Measurements from ENCODE around the gene GRK5. TPM values are rescaled to one million over a fixed set of nuclear protein-coding genes. Genes with fewer than 3 reads are reported as not detected.

The GRK5 gene
- total RNA-seq, 1 donor from 2014 or later: 68.7 TPM

DNA sequence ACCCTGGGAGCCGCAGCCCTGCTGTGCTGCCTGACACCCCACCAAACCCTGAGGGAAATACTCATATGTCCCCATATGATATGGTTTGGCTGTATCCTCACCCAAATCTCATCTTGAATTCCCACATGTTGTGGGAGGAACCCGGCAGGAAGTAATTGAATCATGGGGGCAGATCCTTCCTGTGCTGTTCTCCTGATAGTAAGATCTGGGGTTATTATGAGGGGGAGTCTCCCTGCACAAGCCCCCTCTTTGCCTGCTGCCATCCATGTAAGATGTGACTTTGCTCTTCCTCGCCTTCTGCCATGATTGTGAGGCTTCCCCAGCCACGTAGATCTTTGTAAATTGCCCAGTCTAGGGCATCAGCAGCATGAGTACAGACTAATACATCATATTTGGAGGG lies 266.4 kb downstream of the GRK5 start:
- no peak overlapping the region for H3K4me3 ChIP-seq
- H3K27me3 ChIP-seq (ENCODE audit: low read depth): peaks cover 5% of the 10 kb centered on the region
- TF ChIP-seq, protein P1, sequence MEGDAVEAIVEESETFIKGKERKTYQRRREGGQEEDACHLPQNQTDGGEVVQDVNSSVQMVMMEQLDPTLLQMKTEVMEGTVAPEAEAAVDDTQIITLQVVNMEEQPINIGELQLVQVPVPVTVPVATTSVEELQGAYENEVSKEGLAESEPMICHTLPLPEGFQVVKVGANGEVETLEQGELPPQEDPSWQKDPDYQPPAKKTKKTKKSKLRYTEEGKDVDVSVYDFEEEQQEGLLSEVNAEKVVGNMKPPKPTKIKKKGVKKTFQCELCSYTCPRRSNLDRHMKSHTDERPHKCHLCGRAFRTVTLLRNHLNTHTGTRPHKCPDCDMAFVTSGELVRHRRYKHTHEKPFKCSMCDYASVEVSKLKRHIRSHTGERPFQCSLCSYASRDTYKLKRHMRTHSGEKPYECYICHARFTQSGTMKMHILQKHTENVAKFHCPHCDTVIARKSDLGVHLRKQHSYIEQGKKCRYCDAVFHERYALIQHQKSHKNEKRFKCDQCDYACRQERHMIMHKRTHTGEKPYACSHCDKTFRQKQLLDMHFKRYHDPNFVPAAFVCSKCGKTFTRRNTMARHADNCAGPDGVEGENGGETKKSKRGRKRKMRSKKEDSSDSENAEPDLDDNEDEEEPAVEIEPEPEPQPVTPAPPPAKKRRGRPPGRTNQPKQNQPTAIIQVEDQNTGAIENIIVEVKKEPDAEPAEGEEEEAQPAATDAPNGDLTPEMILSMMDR (IDR thresholded peaks at IDR 0.05): no peak
- peaks cover 4% of the 10 kb centered on the region for H3K4me1 ChIP-seq
- H3K9me3 ChIP-seq: no peaks in the 10 kb centered on the region
- no peak for ATAC-seq
- no peak overlapping the region for H3K27ac ChIP-seq
- no peak for DNase-seq
- intact Hi-C loops (cut with DNase I): no loop called here
- H3K36me3 ChIP-seq: no peaks in the 10 kb centered on the region

DNA sequence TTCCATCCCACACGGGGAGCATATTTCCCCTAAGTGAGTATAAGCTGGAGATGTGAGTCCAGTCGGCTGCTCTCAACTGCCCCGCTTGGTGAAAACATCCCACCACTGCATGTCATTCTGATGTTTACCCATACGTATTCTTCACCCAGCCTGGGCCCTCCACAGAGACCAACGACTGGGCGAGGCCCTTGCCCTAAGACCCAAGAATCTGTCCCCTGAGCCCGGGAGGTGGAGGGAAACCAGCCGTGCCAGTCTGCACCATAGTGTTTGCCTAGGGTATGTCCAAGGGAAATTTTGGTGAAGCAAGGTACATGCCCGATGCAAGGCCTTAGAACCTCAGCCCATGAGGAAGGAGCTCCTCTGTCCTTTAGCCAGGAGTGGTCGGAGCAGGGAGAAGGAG lies 267.2 kb downstream of the GRK5 start:
- Histone ChIP-seq H3K9me3 (no peaks in the 10 kb centered on the region), H3K27ac (no peak overlapping the region), H3K36me3 (no peaks in the 10 kb centered on the region), H3K27me3 (ENCODE audit: low read depth) (peaks cover 5% of the 10 kb centered on the region), H3K4me1 (peaks cover 4% of the 10 kb centered on the region), H3K4me3 (no peak overlapping the region)
- TF ChIP-seq, protein P1 (IDR thresholded peaks at IDR 0.05): no peak
- intact Hi-C loops (cut with DNase I): no loop called here
- DNase-seq (no peak), ATAC-seq (no peak)

DNA sequence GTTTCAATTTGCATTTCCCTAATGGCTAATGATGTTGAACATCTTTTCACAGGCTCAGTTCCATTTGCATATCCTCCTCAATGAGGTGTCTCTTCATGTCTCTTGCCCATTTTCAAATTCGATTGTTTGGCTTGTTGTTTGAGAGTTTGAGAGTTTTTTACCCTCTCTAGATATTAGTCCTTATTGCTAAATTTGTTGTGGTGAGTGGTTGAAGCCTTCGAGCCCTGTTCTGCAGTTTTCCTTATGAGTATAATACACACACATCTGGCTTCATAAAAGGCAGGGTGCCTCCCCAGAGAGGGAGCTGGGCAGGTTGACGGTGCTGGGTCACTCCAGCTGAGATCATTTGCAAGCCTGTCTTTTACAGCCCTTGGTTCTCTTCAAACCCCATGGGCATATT lies 270.1 kb downstream of the GRK5 start:
- H3K4me3 ChIP-seq: no peak overlapping the region
- intact Hi-C loops (cut with DNase I): no loop called here
- H3K9me3 ChIP-seq: no peaks in the 10 kb centered on the region
- H3K36me3 ChIP-seq: no peaks in the 10 kb centered on the region
- ATAC-seq: no peak
- no peak for DNase-seq
- H3K27me3 ChIP-seq (ENCODE audit: low read depth): peaks cover 13% of the 10 kb centered on the region
- H3K4me1 ChIP-seq: peaks cover 4% of the 10 kb centered on the region
- H3K27ac ChIP-seq: no peak overlapping the region
- TF ChIP-seq, protein P1 (IDR thresholded peaks at IDR 0.05): no peak

DNA sequence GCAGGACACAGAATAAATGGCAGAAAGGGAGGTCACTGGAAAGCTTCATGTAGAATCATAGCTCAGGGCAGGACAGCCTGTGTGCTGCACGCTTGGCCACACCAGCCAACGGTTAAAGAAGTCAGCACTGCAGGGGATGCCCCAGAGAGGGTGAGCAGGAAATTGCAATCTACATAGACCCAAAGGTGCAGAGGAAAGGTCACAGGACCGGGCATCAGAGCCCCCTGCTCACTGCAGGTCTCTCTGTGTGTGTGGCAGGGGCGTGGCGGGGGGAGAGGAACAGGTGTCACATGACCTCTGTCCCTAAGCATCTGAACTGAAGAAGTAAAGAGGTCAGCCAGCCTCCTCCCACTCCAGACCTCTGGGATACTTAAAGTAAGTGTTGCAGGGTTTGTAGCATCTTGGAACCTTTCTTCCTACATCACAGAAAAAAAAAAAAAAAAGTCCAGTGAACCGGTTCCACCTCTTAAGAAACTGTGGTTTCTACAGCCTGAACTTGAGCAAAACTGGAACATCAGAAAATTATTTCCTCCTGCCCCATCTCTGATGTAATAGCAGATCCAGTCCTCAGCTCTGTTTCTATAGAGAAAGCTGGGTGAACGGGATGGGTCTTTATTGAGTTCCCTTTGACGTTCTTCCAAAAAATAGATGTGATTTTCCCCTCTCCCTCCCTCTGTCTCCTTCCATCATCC lies 270.9 kb downstream of the GRK5 start:
- intact Hi-C loops (cut with DNase I): no loop called here
- ATAC-seq (no peak), DNase-seq (no peak)
- TF ChIP-seq, protein P1 (IDR thresholded peaks at IDR 0.05): no peak
- peaks cover 13% of the 10 kb centered on the region for H3K27me3 ChIP-seq (ENCODE audit: low read depth)
- no peaks in the 10 kb centered on the region for H3K9me3 ChIP-seq
- H3K4me3 ChIP-seq: no peak overlapping the region
- no peaks in the 10 kb centered on the region for H3K36me3 ChIP-seq
- no peak overlapping the region for H3K27ac ChIP-seq
- peaks cover 4% of the 10 kb centered on the region for H3K4me1 ChIP-seq

DNA sequence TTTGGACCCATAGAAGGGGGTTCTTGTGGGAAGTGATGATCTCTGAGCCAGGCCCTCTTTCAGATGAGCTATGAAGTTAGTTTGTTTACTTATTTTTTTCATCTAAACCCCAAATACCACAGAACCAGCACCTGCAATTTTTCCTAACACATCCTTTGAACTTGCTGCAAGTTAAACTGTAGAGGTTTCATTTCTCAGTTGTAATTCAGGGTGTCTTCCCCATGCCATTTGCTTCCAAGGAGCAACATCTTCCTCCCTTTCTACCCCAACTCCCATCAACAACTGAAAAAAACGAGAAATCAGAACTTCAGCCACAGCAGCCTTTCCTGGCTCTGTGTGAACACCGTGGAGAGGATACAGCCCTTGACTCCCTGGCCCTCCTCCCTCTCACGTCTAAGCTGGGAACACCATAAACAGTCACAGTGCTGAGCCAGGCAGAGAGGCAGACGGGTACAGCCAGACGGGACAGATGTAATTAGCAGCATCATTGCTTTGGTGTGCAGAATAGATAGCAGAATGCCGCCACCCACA lies 271.5 kb downstream of the GRK5 start:
- DNase-seq: no peak
- Histone ChIP-seq H3K27me3 (ENCODE audit: low read depth) (peaks cover 13% of the 10 kb centered on the region), H3K4me3 (no peak overlapping the region), H3K27ac (no peak overlapping the region), H3K9me3 (no peaks in the 10 kb centered on the region), H3K4me1 (peaks cover 4% of the 10 kb centered on the region), H3K36me3 (no peaks in the 10 kb centered on the region)
- TF ChIP-seq, protein P1 (IDR thresholded peaks at IDR 0.05): no peak
- intact Hi-C loops (cut with DNase I): no loop called here
- no peak for ATAC-seq
